ENCODE results near the gene DNAJC22.
"Not testable (repeated sequence)": the region's sequence is repeated elsewhere in the genome, so short reads cannot be mapped to it uniquely, and the experiment has no call there.

The DNAJC22 gene

DNA sequence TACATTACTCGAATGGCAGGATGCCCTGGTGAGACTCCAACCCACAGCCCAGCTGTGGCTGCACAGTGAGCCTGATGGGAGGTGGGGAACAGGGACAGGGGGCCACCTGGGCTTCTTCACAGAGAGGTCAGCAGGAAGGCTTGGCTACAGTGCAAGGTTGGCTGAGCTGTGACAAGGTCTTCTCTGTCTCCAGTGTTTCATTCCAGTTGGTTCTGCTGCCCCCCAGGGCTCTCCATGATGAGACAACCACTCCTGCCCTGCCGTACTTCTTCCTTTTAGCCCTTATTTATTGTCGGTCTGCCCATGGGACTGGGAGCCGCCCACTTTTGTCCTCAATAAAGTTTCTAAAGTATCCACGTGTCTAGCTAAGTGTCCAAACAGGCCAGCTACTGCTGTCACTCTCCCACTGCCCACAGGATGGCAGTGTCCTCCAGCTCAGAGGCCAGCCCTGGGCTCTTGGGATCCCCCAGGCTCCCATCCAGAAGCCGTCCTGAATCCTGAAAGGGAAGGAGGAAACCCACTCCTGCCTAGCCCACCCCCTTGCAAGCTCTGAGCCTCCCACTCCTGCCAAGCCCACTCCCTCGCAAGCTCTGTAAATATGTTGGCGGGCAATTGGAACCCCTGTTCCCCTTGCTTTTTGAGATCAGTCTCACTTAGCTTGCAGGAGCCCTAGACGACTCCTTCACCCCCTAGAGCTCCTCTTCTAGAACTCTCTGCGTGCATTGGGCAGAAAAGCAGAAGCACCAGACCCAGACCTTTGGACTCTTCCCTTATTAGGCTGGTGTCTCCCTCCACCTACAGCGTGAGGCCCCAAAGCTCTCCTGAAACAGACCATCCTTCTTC is 15.1 kb upstream of the DNAJC22 start:
- DNase-seq = peak; percentile 86

DNA sequence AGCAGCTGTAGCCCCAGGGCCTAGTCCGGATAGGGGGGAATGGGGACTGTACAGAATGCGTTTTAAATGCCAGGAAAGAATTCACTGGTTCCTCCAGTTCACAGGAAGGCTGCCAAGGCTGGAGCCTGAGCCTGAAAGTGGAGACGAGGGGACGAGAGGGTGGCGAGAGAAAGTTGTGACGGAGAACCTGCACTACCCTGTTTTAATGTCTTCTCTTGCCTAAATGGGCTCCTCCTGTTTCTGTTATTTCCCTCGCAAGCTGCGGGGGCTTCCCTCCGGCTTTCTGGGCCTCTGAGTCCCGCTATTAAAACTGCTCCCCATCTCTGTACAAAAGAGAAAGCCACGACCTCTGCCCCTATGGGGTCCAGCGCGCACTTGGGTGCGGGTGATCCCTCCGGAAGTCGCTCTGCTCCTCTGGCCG is 14.2 kb upstream of the DNAJC22 start:
- DNase-seq = no peak

DNA sequence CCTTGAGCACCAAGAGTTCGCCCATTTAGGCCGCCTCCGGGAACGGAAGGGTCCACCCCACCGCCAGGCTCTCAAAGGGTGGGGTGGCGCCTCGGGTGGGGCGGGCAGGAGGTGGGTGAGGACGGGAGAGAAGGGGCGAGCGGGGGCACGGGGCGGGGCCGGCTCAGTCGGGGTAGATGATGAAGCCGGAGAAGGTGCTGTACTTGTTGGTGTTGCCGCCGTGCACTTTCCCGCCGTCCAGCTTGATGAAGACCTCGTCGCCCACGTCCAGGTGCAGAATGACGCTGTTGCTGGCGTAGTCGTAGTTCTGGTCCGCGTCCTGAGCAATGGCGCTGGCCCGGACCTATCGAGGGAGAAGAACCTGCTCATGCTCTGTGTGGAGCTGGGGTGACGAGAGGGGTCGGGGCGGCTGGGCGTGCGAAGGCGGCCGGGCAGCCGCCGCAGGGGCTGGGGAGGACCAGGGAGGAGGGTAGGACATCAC is 13.8 kb upstream of the DNAJC22 start:
- no peak for DNase-seq

DNA sequence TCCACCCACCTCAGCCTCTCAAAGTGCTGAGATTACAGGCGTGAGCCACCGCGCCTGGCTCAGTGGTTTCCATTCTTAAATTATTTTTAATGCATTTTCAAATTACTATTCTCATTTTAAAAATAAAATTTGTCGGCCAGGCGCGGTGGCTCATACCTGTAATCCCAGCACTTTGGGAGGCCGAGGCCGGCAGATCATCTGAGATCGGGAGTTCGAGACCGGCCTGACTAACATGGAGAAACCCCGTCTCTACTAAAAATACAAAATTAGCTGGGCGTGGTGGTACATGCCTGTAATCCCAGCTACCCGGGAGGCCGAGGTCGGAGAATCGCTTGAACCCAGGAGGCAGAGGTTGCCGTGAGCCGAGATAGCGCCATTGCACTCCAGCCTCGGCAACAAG is 12.9 kb upstream of the DNAJC22 start:
- DNase-seq = not testable (repeated sequence)

DNA sequence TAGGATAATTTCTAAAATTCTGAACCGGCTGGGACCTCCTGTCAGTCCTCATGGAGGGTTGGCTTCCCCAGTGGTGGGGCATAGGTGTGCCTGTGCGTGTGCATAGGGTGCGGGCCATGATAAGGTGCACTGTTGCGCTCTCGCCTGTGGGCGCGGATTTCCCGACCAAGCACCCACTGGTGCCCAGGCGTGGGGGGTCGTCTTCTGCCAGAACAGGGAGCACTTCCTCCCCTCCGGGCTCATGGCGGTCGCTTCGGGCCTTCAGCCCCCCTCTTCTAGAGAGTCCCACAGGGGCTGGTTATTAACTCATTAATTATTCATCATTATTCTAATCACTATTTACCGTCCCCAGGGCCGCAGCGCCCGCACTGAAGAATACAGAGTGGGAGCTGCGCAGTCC is 12.5 kb upstream of the DNAJC22 start:
- DNase-seq = no peak

DNA sequence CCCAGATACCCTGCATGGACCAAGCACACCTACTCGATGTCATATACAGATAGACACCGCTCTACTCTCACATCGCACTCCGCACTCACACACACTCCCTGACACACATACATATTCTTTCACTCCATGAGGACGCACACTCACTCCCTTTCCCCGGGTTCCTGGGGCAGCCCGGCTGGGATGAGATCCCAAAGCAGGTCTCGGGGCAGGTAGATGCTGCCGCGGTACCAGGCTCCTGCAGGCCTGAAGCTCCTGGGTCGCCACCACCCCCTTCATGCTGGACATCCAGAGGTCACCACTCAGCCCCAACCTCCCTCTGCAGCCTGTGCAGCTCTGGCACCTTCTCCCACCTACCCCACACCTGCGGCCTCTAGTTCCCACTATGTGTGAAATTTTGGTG is 12.0 kb upstream of the DNAJC22 start:
- DNase-seq = no peak

DNA sequence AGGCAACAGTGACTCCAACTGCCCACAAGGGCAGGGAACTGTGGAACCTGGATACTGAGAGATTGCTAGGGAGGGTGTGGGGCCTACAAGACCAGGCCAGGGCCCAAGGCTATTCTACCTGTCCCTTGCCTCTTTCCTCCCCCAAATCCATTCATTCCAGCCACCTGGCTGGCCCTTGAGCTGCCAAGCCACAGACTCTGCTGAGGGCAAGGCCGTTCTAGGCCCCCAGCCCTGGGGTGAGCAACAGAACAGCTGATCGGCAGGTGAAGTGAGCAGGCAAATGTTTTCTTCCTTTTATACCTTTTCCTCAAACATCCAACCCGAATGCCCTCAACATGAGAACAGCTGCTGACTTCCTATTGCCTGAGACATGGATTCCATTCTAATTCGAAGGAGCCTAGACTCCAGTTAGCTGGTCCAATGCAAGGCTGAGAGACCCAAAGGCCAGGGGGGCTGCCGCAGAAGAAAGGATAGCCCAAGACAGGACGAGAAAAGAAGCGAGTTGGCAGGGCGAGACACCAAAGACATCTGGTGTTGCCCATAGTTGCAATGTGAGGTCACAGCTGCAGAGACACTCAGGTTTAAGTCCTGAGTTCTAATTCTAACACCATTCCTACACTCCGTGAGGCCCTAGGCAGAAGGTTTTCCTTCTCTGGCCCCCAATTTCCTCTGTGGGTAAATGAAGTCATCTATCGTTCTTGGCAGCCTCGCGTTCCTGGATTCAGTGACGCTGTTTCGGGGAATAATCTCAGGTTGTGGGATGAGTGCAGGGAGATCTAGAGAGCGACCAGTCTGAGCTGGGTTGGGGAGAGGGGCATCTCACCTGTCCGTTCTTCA is 11.4 kb upstream of the DNAJC22 start:
- no peak for DNase-seq

DNA sequence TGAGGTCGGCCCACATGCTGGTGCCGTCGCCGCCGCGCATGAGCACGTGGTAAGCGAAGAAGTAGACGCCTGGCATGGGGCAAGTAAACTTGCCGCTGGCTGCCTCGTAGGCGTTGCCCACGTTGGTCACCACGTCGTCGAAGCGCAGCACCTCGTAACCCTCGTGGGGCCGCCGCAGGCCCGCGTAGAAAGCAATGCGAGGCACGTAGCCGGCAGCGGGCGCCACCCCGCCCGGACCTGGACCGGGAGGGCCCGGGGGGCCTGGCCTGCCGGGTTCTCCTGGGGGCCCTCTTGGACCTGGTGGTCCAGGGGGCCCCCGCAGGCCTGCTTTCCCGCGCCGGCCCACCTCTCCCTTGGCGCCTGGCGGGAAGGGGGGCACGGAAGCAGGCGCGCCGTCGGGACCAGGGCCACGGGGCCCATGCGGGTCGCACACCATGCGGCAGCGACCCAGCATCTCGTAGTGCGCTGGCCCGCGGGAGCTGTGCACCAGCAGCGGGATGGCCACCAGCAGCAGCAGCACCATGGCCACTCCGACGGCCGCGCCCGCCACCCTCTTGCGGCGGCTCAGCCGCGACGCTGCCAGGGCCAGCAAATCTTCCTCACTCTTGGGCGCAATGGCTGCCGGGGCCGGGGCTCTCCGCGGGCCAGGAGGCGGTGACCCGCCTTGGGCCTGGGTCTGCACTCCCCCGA is 10.6 kb upstream of the DNAJC22 start:
- DNase-seq = no peak

DNA sequence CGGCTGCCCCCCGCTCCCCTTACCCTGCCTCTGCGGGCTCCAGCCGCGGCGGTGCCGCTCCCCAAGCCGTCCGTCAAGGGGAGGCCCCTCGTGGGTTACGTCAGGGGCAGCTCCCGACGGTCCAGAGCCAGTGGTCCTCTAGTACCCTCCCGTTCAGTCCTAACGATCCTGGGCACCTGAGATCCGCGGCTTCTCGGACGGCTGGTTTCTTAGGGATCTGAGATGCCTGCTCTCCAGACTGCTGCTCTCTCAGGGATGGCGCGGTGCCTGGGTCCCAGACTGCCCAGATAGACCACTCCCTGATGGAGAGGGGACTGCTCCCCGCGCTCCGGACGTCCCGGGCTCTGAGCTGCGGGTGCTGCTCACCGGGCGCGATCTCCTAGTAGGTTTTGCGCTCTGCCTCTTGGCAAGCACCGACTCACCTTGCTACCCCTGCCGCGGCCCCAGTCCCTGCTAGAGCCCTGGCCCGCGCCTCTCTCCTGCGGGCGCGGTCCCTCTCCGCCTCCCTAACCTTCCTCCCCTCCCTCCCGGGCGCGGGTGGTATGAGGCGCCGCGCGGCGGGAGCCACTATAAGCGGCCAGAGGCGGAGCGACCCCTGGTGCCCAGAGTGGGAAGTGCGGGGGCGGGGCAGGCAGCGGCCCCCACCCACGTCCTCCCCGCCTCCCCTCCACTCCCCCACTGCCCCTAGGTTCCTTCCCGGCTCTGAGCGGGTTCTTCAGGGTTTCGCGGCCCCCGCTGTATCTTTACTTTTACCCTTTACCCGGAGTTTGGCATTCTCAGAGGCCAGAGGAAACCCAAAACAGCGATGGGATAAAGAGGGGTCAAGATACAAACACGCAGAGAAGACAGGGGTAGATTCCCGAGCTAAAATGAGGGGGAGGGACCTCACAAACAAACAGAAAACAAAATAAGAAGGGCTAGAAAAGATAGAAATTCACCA is 9.8 kb upstream of the DNAJC22 start, which contains the start of gene C1QL4:
C1QL4 (minus strand) TSS at position 544 of the 940 bp plus-strand sequence. CDS start 711 bp downstream, outside the sequence.
- peak; percentile 92 for DNase-seq

DNA sequence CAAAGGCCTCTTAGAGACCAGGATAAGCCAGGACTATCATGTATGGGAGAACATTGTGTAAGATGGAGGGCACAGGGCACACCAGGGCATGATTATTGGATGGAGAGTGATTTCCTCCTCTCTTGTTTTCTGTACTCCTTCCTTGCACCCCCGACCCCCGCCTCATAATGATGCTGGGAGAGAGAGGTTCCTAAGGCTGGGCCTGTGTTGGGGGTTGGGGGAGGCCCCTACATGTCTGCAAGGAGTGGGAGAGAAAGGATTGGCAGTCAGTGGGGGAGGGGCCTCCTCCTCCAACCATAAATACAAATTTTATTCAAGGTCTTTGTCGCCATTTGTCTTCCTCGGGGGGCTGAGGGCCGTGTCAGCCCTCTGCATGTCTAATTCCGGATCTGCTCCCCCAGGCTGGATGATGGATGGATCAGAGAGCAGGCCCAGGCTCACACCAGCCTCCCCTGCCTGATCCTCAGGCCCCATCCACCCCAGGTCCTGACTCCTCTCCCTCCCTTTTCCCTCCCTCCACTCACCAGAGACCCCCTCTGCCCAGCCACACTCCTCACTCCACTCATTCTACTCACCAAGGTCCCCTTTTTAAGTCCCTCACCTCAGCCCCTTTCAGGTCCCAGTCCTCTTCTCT is 7.7 kb upstream of the DNAJC22 start:
- no peak for DNase-seq

DNA sequence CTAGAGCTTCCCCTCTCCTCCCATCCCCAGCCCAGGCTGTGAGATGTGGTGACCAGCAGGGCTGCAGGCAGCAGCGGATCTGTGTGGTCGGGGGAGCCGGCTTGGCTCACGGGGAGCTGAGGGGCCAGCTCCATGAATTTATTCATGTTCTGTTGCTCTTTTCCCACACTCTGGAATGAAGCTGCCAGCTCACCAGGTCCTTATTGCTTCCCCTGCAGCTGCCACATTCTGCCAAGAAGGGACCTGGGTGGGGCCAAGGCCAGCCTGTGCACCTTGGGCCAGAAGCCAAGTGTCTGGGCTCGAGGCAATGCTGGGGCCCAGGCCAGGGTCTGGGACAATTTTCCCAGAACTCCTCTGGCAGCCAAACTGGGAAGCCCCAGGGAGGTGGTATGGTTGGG is 7.2 kb upstream of the DNAJC22 start:
- no peak for DNase-seq

DNA sequence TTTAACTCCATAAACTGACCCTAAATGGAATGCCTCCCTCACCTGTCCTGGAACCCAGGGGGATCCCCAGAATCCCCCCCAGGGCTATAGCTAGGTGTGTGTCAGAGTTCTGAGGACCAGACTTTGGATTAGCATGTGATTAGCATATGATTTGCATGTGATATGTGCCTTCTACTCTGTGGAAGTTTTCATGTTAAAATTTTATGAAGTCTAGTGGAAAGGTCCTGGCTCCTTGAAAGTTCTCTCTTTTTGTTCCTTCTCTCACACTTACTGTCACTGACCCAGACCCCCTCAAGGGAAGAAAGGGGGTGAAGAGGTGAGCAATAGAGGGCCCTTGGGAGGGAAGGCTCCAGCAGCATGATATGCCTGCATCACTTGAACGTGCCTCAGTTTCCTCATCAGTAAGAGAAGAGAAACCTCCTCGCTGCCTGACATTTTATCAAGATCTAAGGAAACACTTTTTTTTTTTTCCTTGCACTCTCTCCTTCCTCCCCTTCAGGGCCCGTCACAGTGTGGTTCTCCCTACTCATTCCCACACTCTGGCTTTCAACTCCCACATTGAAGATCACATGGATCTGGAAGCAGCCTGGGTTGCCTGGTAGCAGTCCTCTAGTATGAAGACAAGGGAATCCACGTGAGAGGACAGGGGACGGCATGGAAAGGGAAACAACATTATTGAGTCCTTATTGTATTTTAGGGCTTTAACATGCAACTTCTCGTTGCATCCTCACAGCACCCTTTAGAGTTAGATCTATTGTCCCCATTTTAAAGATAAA is 6.4 kb upstream of the DNAJC22 start:
- DNase-seq = no peak

DNA sequence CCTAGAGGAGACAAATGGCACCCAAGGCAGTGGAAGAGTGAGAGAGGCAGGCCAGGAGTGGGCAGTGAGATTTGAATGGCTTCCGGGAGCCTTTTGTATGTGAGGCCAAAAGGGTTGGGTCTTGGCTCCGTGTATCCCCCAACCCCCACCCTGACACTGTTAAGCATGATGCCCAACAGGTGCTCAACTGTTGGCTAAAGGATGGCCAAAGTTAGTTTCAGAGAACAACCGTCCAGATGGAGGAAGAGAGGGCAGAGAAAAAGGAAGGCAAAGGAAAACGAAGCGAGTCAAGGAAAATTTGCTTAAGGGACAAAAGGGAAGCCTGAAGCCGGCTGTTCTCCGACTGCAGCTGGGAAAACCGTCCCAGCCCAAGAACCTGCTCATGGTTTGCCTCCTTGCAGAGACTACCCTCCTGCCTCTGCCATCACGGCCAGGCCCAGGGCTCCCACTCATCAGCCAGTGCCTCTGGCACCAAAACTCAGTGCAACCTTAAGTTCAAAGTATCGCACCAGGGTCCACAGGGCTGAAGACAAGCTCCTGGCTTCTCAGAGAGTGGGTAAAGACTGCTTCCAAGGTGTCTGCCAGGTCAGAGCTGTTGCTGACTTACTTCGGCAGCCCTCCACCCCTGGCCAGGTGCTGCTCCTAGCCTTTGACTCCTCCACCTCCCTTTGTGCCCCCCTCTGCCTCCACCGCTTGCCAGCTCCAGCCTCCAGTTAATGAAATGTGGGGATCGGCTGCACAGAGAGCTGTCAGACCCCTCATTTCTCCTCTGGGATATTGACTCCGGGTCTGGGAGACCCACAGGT is 5.5 kb upstream of the DNAJC22 start:
- DNase-seq = no peak

DNA sequence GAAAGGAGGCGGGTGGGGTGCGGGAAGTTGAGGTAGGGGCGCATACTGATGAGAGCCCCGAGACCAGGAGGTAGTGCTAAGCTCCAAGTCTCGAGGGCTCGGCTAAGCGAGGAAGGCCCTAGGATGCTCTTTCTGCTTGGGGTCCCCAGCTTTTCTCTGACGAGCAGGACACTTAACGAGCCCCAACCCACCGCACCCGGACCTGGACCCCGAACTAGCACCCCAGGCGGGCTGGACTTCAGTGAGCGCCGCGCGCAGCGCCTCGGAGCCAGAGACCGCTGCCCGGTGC is 5.0 kb upstream of the DNAJC22 start:
- no peak for DNase-seq

DNA sequence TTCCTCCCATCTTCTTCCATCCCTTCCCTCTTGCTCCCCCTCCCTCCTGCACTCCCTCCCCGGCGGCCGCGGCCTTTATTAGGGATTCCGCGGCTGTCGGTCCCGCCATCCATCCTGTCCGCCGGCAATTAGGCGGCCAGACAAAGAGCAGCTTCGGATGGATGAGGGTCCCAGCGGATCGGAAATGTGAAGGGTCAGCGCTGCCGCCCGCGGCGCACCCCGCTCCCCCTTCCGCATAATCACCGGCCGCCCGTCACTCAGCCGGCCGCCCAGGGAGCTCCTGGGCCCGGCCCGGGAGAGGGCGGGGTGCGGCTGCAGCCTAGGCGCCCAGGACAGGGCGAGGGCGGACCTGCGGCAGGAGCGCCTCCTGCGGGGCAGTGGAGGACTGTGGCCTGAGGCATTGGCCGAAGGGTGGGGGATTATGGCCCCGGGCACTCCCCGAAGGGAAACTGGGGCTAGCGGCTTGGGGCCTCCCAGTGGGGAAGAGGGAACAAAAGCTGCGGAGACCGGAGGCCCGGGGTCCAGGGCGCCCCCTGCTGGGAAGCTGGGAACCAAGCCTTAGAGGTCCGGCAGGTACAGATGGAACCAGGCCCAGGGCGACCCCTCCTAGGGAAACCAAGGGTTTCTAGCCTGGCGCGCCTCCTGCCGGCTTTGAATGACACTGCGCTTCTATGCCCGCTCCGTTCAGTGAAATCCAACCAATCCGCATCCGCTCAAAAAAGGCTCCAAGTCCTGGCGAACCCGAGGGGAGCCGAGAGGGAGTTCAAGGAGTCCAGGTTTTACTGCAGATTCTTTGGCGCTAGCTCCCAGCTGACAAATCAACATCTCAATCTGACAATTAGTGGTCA is 4.4 kb upstream of the DNAJC22 start:
- DNase-seq = peak; percentile 83

DNA sequence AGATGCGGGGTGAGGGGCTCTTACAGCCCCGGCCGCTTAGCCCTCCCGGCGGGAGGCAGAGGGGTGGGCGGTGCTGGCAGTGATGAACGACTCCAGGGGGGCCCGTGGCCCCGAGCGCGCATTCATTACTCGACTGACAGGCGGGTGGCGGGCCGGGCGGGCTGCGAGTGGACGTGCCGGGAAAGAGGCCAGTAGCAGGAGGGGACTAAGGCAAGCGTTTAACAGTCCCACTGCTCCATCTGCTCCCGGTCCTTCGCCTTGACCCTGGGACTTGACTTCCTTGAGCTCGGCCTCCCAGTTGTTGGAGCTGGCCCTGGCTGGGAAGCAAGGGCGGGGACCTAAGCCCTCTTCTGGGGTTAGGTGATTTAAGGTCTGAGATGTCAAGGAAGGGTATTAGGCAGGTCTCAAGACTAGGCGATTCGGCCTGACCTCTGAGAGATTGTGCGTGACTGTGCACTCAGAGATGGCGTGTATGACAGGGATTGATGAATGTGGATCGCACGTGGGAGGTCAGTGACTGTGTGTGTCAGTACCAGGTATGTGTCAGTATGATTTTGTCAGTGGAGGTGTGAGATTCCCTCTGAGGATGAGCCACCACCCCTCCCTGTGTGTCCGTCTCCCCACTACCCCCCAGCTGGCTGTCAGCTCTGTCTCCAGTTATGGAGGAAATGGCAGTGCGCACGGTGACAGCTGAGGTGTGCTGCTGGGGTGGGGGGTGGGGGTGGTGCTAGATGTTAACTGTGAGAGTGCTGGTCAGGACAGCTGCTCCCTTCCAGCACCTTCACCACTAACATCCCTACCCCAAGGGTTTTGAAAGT is 3.6 kb upstream of the DNAJC22 start:
- no peak for DNase-seq

DNA sequence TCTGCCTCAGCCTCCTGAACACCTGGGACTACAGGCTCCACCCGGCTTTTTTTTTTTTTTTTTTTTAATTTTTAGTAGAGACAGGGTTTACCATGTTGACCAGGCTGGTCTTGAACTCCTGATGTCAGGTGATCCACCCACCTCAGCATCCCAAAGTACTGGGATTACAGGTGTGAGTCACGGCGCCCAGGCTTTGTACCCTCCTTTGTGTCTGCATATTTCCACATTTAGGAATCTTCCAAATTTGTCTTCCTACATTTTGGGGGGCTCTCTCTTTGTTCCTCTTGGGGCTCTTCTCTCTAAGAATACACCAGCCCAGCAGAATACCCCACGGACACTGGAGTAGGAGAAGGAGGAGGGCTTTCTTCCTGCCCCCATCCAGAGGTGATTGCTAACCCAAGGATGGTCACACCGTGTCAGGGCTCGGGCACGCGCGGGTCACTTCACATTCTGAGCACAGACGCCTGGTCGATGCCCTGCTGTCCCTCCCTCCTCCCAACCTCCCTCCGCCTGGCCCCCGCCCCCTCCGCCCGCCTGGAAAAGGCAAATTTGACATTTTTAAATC is 2.1 kb upstream of the DNAJC22 start:
- no peak for DNase-seq

Data from right forelimb (tissue), 1 donor.